GM23338 (cell line): ENCODE measurements around the gene MDM2. TPM values are rescaled to one million over a fixed set of nuclear protein-coding genes. Genes with fewer than 3 reads are reported as not detected.

Source experiments
- ATAC-seq: fragments of 200-7000 bp; cut with Tn5 transposase; 3 replicates; pipeline ENCODE4 v1.9.1; 2020
- DNase-seq: peaks from one replicate; pipeline ENCODE4 v3.0.0-alpha.2; 2015; ENCODE audit warnings: low spot score
- H2AFZ ChIP-seq: fragments of 200-600 bp; sonication (generic); 2 replicates; pipeline ENCODE4 v1.8.0; 2016; ENCODE audit warnings: antibody characterized with exemption, mild to moderate bottlenecking, moderate library complexity
- H3F3A ChIP-seq: fragments of 200-600 bp; sonication (generic); replicated peaks from 2 replicates; pipeline ENCODE4 v1.8.0; 2017; ENCODE audit warnings: antibody characterized with exemption, mixed run types, low read depth
- H3K27ac ChIP-seq: fragments of 200-600 bp; sonication (generic); 2 replicates; pipeline ENCODE4 v1.6.1; 2016; ENCODE audit warnings: low read depth
- H3K27me3 ChIP-seq: fragments of 200-600 bp; sonication (generic); 2 replicates; pipeline ENCODE4 v1.8.0; 2016; ENCODE audit warnings: mild to moderate bottlenecking, mixed run types, moderate library complexity; ENCODE audit not compliant: insufficient read depth
- H3K36me3 ChIP-seq: fragments of 200-600 bp; sonication (generic); 2 replicates; pipeline ENCODE4 v1.8.0; 2016; ENCODE audit warnings: mild to moderate bottlenecking; ENCODE audit not compliant: insufficient read depth
- H3K4me1 ChIP-seq: fragments of 200-600 bp; sonication (generic); 2 replicates; pipeline ENCODE4 v1.8.0; 2016; ENCODE audit warnings: mild to moderate bottlenecking, moderate library complexity; ENCODE audit not compliant: insufficient read depth
- H3K4me2 ChIP-seq: fragments of 200-600 bp; sonication (generic); 2 replicates; pipeline ENCODE4 v1.7.1; 2017; ENCODE audit warnings: mixed run types
- H3K4me3 ChIP-seq: fragments of 200-600 bp; sonication (generic); 2 replicates; pipeline ENCODE4 v1.6.1; 2016; ENCODE audit warnings: mixed run types
- H3K79me2 ChIP-seq: fragments of 200-600 bp; sonication (generic); replicated peaks from 2 replicates; pipeline ENCODE4 v1.8.0; 2017; ENCODE audit warnings: mild to moderate bottlenecking; ENCODE audit not compliant: insufficient read depth
- H3K9me2 ChIP-seq: fragments of 200-600 bp; sonication (generic); 2 replicates; pipeline ENCODE4 v1.8.0; 2017; ENCODE audit not compliant: insufficient read depth
- H4K20me1 ChIP-seq: fragments of 200-600 bp; sonication (generic); replicated peaks from 2 replicates; pipeline ENCODE4 v1.8.0; 2017; ENCODE audit warnings: mild to moderate bottlenecking; ENCODE audit not compliant: insufficient read depth
- H3K27ac Mint-ChIP-seq: 2 replicates; pipeline ENCODE4 v1.8.0; 2020; ENCODE audit warnings: inconsistent platforms, mild to moderate bottlenecking, moderate library complexity, mixed read lengths
- H3K27me3 Mint-ChIP-seq: 3 replicates; pipeline ENCODE4 v1.8.0; 2022; ENCODE audit warnings: low read depth, mild to moderate bottlenecking, moderate library complexity, mixed read lengths, inconsistent platforms; ENCODE audit not compliant: insufficient read depth, poor library complexity
- H3K36me3 Mint-ChIP-seq: 3 replicates; pipeline ENCODE4 v1.8.0; 2021; ENCODE audit warnings: low read depth, mild to moderate bottlenecking, inconsistent platforms, moderate library complexity, mixed read lengths
- H3K4me1 Mint-ChIP-seq: 3 replicates; pipeline ENCODE4 v1.8.0; 2020; ENCODE audit warnings: mild to moderate bottlenecking, inconsistent platforms, mixed read lengths
- H3K4me3 Mint-ChIP-seq: 3 replicates; pipeline ENCODE4 v1.8.0; 2021; ENCODE audit warnings: moderate library complexity, mild to moderate bottlenecking, inconsistent platforms, mixed read lengths
- H3K9me3 Mint-ChIP-seq: 3 replicates; pipeline ENCODE4 v1.8.0; 2020; ENCODE audit warnings: moderate library complexity, mild to moderate bottlenecking, inconsistent platforms, mixed read lengths
- CREB1 ChIP-seq: fragments of 250-450 bp; sonication (Bioruptor Pico); IDR thresholded peaks from 2 replicates; pipeline ENCODE4 v1.5.0; 2020; ENCODE audit warnings: low read depth, mild to moderate bottlenecking, moderate library complexity
- CTCF ChIP-seq, 2 experiments: fragments of 200-600 bp in 1 of 2; sonication (generic) in 1 of 2; conservative IDR thresholded peaks; 2 replicates each; pipeline versions ENCODE4 v1.5.1 to v1.6.1; 2016 to 2017; ENCODE audit warnings: antibody characterized with exemption in 2 of 2, low read depth in 2 of 2, mild to moderate bottlenecking in 2 of 2, moderate library complexity in 1 of 2
- ETS1 ChIP-seq: IDR thresholded peaks from 2 replicates; pipeline ENCODE4 v1.6.1; 2016; ENCODE audit warnings: antibody characterized with exemption
- EZH2 ChIP-seq: fragments of 200-600 bp; sonication (generic); IDR thresholded peaks from one replicate; pipeline ENCODE4 v1.8.0; 2017; ENCODE audit warnings: antibody characterized with exemption, mild to moderate bottlenecking, low read depth; ENCODE audit not compliant: unreplicated experiment
- EZH2phosphoT487 ChIP-seq: fragments of 200-600 bp; sonication (generic); IDR thresholded peaks from one replicate; pipeline ENCODE4 v1.8.1; 2018; ENCODE audit warnings: antibody characterized with exemption; ENCODE audit not compliant: unreplicated experiment
- JUNB ChIP-seq: IDR thresholded peaks from one replicate; pipeline ENCODE4 v1.6.1; 2016; ENCODE audit warnings: antibody characterized with exemption; ENCODE audit not compliant: unreplicated experiment
- NANOG ChIP-seq: IDR thresholded peaks from 2 replicates; pipeline ENCODE4 v1.6.1; 2016; ENCODE audit warnings: antibody characterized with exemption, borderline replicate concordance
- POLR2AphosphoS5 ChIP-seq: IDR thresholded peaks from 2 replicates; pipeline ENCODE4 v1.6.1; 2016; ENCODE audit warnings: antibody characterized with exemption, low read depth
- STAT1 ChIP-seq: IDR thresholded peaks from one replicate; pipeline ENCODE4 v1.6.1; 2016; ENCODE audit warnings: antibody characterized with exemption; ENCODE audit not compliant: unreplicated experiment
- ZNF114 ChIP-seq: fragments of 250-450 bp; sonication (Bioruptor Pico); IDR thresholded peaks from 2 replicates; pipeline ENCODE4 v1.5.0; 2020; ENCODE audit warnings: mild to moderate bottlenecking, moderate library complexity
- ZNF331 ChIP-seq: fragments of 250-450 bp; sonication (Bioruptor Pico); IDR thresholded peaks from 2 replicates; pipeline ENCODE4 v1.5.0; 2020; ENCODE audit warnings: low read depth, mild to moderate bottlenecking, moderate library complexity
- ZNF462 ChIP-seq: fragments of 250-450 bp; sonication (Bioruptor Pico); IDR thresholded peaks from 2 replicates; pipeline ENCODE4 v1.5.0; 2020; ENCODE audit warnings: mild to moderate bottlenecking, moderate library complexity
- polyA plus RNA-seq: library from polyadenylated mRNA; unstranded; fragments of >200 nt; fragmentation: Nextera tagmentation; extraction: Ambion mirVana; gene quantifications from 2 replicates; pipeline ENCODE4 v1.2.1, GENCODE V29; 2016
- total RNA-seq: library from RNA; depleted of rRNA; stranded (reverse); fragments of >200 nt; shearing (Covaris generic); gene quantifications from 2 replicates; pipeline ENCODE4 v1.2.3, GENCODE V29; 2014
- TF ChIP-seq, protein P1 (sequence below): IDR thresholded peaks from one replicate; pipeline ENCODE4 v1.6.1; 2018; ENCODE audit warnings: antibody characterized with exemption; ENCODE audit not compliant: unreplicated experiment

Gene MDM2
- total and polyA plus RNA-seq, 2 experiments from 2014 or later = 105 to 136 TPM

- Mint-ChIP-seq H3K4me1 (no peaks in the 10 kb centered on the region), H3K36me3 (no peaks in the 10 kb centered on the region; the same call in 2 of the 3 replicates), H3K4me3 (no peak overlapping the region), H3K9me3 (no peaks in the 10 kb centered on the region), H3K27me3 (peaks cover 6% of the 10 kb centered on the region), H3K27ac (no peak overlapping the region)
- no peak overlapping the region for H3K4me2 ChIP-seq
- H4K20me1 ChIP-seq = no peaks in the 10 kb centered on the region
- TF ChIP-seq STAT1 = no peak
- no peak for TF ChIP-seq ETS1
- TF ChIP-seq EZH2 = no peak
- no peak for TF ChIP-seq EZH2phosphoT487
- no peak for TF ChIP-seq ZNF462
- no peak for TF ChIP-seq NANOG
- TF ChIP-seq, protein P1, sequence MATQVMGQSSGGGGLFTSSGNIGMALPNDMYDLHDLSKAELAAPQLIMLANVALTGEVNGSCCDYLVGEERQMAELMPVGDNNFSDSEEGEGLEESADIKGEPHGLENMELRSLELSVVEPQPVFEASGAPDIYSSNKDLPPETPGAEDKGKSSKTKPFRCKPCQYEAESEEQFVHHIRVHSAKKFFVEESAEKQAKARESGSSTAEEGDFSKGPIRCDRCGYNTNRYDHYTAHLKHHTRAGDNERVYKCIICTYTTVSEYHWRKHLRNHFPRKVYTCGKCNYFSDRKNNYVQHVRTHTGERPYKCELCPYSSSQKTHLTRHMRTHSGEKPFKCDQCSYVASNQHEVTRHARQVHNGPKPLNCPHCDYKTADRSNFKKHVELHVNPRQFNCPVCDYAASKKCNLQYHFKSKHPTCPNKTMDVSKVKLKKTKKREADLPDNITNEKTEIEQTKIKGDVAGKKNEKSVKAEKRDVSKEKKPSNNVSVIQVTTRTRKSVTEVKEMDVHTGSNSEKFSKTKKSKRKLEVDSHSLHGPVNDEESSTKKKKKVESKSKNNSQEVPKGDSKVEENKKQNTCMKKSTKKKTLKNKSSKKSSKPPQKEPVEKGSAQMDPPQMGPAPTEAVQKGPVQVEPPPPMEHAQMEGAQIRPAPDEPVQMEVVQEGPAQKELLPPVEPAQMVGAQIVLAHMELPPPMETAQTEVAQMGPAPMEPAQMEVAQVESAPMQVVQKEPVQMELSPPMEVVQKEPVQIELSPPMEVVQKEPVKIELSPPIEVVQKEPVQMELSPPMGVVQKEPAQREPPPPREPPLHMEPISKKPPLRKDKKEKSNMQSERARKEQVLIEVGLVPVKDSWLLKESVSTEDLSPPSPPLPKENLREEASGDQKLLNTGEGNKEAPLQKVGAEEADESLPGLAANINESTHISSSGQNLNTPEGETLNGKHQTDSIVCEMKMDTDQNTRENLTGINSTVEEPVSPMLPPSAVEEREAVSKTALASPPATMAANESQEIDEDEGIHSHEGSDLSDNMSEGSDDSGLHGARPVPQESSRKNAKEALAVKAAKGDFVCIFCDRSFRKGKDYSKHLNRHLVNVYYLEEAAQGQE = no peak
- no peak for TF ChIP-seq JUNB
- TF ChIP-seq ZNF114 (CRISPR knock-in tag) = no peak
- TF ChIP-seq ZNF331 (CRISPR knock-in tag) = no peak
- TF ChIP-seq CTCF (conservative IDR thresholded peaks at IDR 0.05; ENCODE audit: low read depth in 2 of 2) = no peak
- no peak for TF ChIP-seq POLR2AphosphoS5
- TF ChIP-seq CREB1 = no peak
- no peaks in the 10 kb centered on the region for H3K79me2 ChIP-seq
- no peaks in the 10 kb centered on the region for H3K9me2 ChIP-seq
- H3K4me3 ChIP-seq = no peak overlapping the region
- no peak for ATAC-seq
- H3K4me1 ChIP-seq = no peaks in the 10 kb centered on the region
- no peaks in the 10 kb centered on the region for H3K36me3 ChIP-seq
- no peaks in the 10 kb centered on the region for H3K27me3 ChIP-seq
- no peak overlapping the region for H3K27ac ChIP-seq
- H2AFZ ChIP-seq = no peak overlapping the region
- H3F3A ChIP-seq = no peaks in the 10 kb centered on the region
- DNase-seq = no peak
Observed at GRCh38 chr12:68773582-68773981, 34.4 kb upstream of the MDM2 start.
